ENCODE results near the gene NIN.
"Not testable (repeated sequence)": the region's sequence is repeated elsewhere in the genome, so short reads cannot be mapped to it uniquely, and the experiment has no call there.

The NIN gene

GRCh38 chr14:50816395-50817047, 14.4 kb downstream of the NIN start:
- no peak for DNase-seq (ENCODE audit: low read depth)

GRCh38 chr14:50815526-50815925, 15.4 kb downstream of the NIN start:
- DNase-seq (ENCODE audit: low read depth): not testable (repeated sequence)

GRCh38 chr14:50815058-50815457, 15.9 kb downstream of the NIN start:
- not testable (repeated sequence) for DNase-seq (ENCODE audit: low read depth)

GRCh38 chr14:50814161-50814560, 16.8 kb downstream of the NIN start:
- DNase-seq (ENCODE audit: low read depth): no peak

GRCh38 chr14:50813544-50813863, 17.5 kb downstream of the NIN start:
- no peak for DNase-seq (ENCODE audit: low read depth)

GRCh38 chr14:50812856-50813543, 18.0 kb downstream of the NIN start:
- no peak for DNase-seq (ENCODE audit: low read depth)

GRCh38 chr14:50812180-50812579, 18.8 kb downstream of the NIN start:
- DNase-seq (ENCODE audit: low read depth): no peak

- DNase-seq (ENCODE audit: low read depth): no peak
These were observed 22.9 kb downstream of the NIN start for GRCh38 chr14:50808053-50808452.

GRCh38 chr14:50806241-50806933, 24.6 kb downstream of the NIN start:
- no peak for DNase-seq (ENCODE audit: low read depth)

GRCh38 chr14:50805396-50805795, 25.6 kb downstream of the NIN start:
- DNase-seq (ENCODE audit: low read depth): no peak

GRCh38 chr14:50804181-50804721, 26.7 kb downstream of the NIN start:
- no peak for DNase-seq (ENCODE audit: low read depth)

GRCh38 chr14:50801706-50802105, 29.3 kb downstream of the NIN start:
- DNase-seq (ENCODE audit: low read depth): no peak

- no peak for DNase-seq (ENCODE audit: low read depth)
These were observed 30.9 kb downstream of the NIN start for GRCh38 chr14:50800032-50800431.

- DNase-seq (ENCODE audit: low read depth): no peak
These were observed 32.9 kb downstream of the NIN start for GRCh38 chr14:50798048-50798421.

GRCh38 chr14:50797250-50798047, 33.5 kb downstream of the NIN start:
- DNase-seq (ENCODE audit: low read depth): no peak

GRCh38 chr14:50796390-50796789, 34.6 kb downstream of the NIN start:
- DNase-seq (ENCODE audit: low read depth): no peak

- no peak for DNase-seq (ENCODE audit: low read depth)
These were observed 35.1 kb downstream of the NIN start for GRCh38 chr14:50795909-50796308.

GRCh38 chr14:50795142-50795541, 35.8 kb downstream of the NIN start:
- no peak for DNase-seq (ENCODE audit: low read depth)

- DNase-seq (ENCODE audit: low read depth): no peak
These were observed 36.8 kb downstream of the NIN start for GRCh38 chr14:50794068-50794645.

GRCh38 chr14:50792634-50793068, 38.3 kb downstream of the NIN start:
- DNase-seq (ENCODE audit: low read depth): no peak

- DNase-seq (ENCODE audit: low read depth): no peak
These were observed 38.9 kb downstream of the NIN start for GRCh38 chr14:50792051-50792477.

- DNase-seq (ENCODE audit: low read depth): no peak
These were observed 39.8 kb downstream of the NIN start for GRCh38 chr14:50791201-50791600.
